ENCODE results near the gene STX16. TPM values are rescaled to one million over a fixed set of nuclear protein-coding genes. Genes with fewer than 3 reads are reported as not detected.

Gene STX16
- total and polyA plus RNA-seq, 2 donors (not counting 1 experiment from before 2014, with no cell fraction given), result 110 to 117 TPM

DNA sequence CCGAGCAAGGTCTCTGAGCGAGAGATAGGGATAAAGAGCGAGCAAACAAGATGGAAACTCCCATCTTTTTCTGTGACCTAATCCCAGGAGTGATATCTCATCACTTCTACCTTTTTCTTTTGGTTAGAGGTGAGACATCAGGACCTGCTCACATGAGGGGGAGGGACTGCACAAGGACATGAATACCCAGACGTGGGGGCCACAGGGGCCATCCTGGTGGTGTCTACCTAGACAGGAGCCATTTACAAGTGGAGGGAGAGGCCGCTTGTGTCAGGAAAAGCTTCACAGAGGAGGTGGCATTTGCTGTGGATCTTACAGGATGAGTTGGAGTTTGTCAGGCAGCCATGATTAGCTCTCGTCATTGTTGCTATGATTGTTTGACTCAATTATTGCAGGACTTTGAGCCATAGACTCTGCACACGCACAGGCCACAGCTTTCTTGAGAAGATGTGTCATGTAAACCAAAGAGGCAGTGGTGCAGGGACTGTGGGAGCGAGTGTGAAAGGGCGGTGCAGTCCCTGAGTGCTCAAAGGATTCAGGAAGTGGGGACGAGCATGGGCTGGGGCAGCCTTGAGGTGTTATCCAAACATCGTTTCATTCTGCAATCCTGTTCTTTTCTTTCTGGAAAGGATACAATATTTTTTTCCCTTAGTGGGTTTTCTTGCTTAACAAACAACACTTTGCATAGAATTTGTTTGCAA, 49.2 kb downstream of the STX16 start:
- no peak for ATAC-seq (ENCODE audit: low read depth)
- H3K4me2 ChIP-seq (replicated peaks; ENCODE audit: low read depth, low read length, poor library complexity, severe bottlenecking), result no peak overlapping the region
- intact Hi-C loops (cut with micrococcal nuclease), result no loop called here
- TF ChIP-seq, protein P1, sequence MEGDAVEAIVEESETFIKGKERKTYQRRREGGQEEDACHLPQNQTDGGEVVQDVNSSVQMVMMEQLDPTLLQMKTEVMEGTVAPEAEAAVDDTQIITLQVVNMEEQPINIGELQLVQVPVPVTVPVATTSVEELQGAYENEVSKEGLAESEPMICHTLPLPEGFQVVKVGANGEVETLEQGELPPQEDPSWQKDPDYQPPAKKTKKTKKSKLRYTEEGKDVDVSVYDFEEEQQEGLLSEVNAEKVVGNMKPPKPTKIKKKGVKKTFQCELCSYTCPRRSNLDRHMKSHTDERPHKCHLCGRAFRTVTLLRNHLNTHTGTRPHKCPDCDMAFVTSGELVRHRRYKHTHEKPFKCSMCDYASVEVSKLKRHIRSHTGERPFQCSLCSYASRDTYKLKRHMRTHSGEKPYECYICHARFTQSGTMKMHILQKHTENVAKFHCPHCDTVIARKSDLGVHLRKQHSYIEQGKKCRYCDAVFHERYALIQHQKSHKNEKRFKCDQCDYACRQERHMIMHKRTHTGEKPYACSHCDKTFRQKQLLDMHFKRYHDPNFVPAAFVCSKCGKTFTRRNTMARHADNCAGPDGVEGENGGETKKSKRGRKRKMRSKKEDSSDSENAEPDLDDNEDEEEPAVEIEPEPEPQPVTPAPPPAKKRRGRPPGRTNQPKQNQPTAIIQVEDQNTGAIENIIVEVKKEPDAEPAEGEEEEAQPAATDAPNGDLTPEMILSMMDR (IDR thresholded peaks at IDR 0.05), result no peak
- TF ChIP-seq EZH2 (IDR thresholded peaks at IDR 0.05; ENCODE audit: borderline replicate concordance, insufficient read depth, low read depth, low read length, poor library complexity, severe bottlenecking), result no peak
- H3K4me3 ChIP-seq (ENCODE audit: control extremely low read depth in 1 of 5, extremely low read depth in 1 of 5, insufficient read depth in 1 of 5, low read depth in 2 of 5, low read length in 4 of 5), result no peak overlapping the region
- POLR2A ChIA-PET, result no interaction called here
- H3K79me2 ChIP-seq (ENCODE audit: control insufficient read depth, insufficient read depth, low read length), result no peaks in the 10 kb centered on the region
- Mint-ChIP-seq H3K4me3 (no peak overlapping the region), H3K9me3 (ENCODE audit: insufficient read depth) (no peaks in the 10 kb centered on the region), H3K4me1 (no peaks in the 10 kb centered on the region), H3K27me3 (no peaks in the 10 kb centered on the region), H3K27ac (no peak overlapping the region)
- H3K4me1 ChIP-seq (ENCODE audit: control insufficient read depth in 2 of 2, insufficient read depth in 2 of 2, low read length in 2 of 2), result no peaks in the 10 kb centered on the region
- CTCF ChIA-PET, result no interaction called here
- H3K27ac ChIP-seq (ENCODE audit: low read length in 2 of 2), result no peak overlapping the region
- H3K36me3 ChIP-seq (replicated peaks in 1 of 2; ENCODE audit: control extremely low read depth in 1 of 2, control insufficient read depth in 1 of 2, extremely low read depth in 1 of 2, insufficient read depth in 2 of 2, low read length in 1 of 2), result peaks cover 0 to 20% of the 10 kb centered on the region in 2 experiments
- no peaks in the 10 kb centered on the region for H3K27me3 ChIP-seq (replicated peaks in 1 of 4; ENCODE audit: control extremely low read depth in 1 of 4, control insufficient read depth in 3 of 4, insufficient read depth in 4 of 4, low read length in 3 of 4)
- WGBS (ENCODE audit: insufficient coverage), result 94% methylated on average over 6 of the region's 11 CpGs
- no peak overlapping the region for H3K9ac ChIP-seq (ENCODE audit: low read length)
- no peaks in the 10 kb centered on the region for H4K20me1 ChIP-seq (ENCODE audit: control insufficient read depth, insufficient read depth, low read length, poor library complexity, severe bottlenecking)
- no peak for DNase-seq
- H2AFZ ChIP-seq (ENCODE audit: insufficient read depth, low read depth, low read length, poor library complexity, severe bottlenecking), result no peak overlapping the region
- H3K9me3 ChIP-seq (ENCODE audit: control extremely low read depth in 1 of 3, control insufficient read depth in 2 of 3, insufficient read depth in 1 of 3, low read length in 2 of 3), result no peaks in the 10 kb centered on the region

DNA sequence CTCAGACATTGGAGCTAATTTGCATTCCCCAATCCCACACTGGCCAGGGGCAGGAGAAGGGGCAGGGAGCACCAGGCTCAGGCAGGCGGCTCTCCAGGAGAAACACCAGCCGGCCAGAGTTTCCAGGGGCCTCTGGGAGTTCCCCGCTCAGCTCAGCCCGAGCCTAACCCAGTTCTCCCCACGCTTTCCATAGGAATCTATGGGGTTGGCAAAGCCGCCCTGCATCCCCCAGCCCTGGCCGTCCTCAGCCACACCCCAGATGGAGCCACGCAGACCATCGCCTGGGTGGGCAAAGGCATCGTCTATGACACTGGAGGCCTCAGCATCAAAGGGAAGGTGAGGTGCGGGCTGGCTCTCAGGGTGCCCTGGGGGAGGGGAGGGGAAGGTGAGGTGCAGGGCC, 49.7 kb downstream of the STX16 start:
- H4K20me1 ChIP-seq (ENCODE audit: control insufficient read depth, insufficient read depth, low read length, poor library complexity, severe bottlenecking), result no peaks in the 10 kb centered on the region
- 100% methylated on average over 8 of the region's 11 CpGs for WGBS (ENCODE audit: insufficient coverage)
- intact Hi-C loops (cut with micrococcal nuclease), result no loop called here
- Mint-ChIP-seq H3K9me3 (ENCODE audit: insufficient read depth) (no peaks in the 10 kb centered on the region), H3K27ac (no peak overlapping the region), H3K27me3 (no peaks in the 10 kb centered on the region), H3K4me3 (no peak overlapping the region), H3K4me1 (no peaks in the 10 kb centered on the region)
- H3K27ac ChIP-seq (ENCODE audit: low read length in 2 of 2), result no peak overlapping the region
- peaks cover 0 to 20% of the 10 kb centered on the region in 2 experiments for H3K36me3 ChIP-seq (replicated peaks in 1 of 2; ENCODE audit: control extremely low read depth in 1 of 2, control insufficient read depth in 1 of 2, extremely low read depth in 1 of 2, insufficient read depth in 2 of 2, low read length in 1 of 2)
- TF ChIP-seq, protein P1 (IDR thresholded peaks at IDR 0.05), result no peak
- TF ChIP-seq EZH2 (IDR thresholded peaks at IDR 0.05; ENCODE audit: borderline replicate concordance, insufficient read depth, low read depth, low read length, poor library complexity, severe bottlenecking), result no peak
- no peaks in the 10 kb centered on the region for H3K9me3 ChIP-seq (ENCODE audit: control extremely low read depth in 1 of 3, control insufficient read depth in 2 of 3, insufficient read depth in 1 of 3, low read length in 2 of 3)
- ChIA-PET CTCF (no interaction called here), POLR2A (no interaction called here)
- DNase-seq (no peak), ATAC-seq (ENCODE audit: low read depth) (no peak)
- no peaks in the 10 kb centered on the region for H3K79me2 ChIP-seq (ENCODE audit: control insufficient read depth, insufficient read depth, low read length)
- no peak overlapping the region for H3K4me3 ChIP-seq (ENCODE audit: control extremely low read depth in 1 of 5, extremely low read depth in 1 of 5, insufficient read depth in 1 of 5, low read depth in 2 of 5, low read length in 4 of 5)
- H3K4me2 ChIP-seq (replicated peaks; ENCODE audit: low read depth, low read length, poor library complexity, severe bottlenecking), result no peak overlapping the region
- H3K27me3 ChIP-seq (replicated peaks in 1 of 4; ENCODE audit: control extremely low read depth in 1 of 4, control insufficient read depth in 3 of 4, insufficient read depth in 4 of 4, low read length in 3 of 4), result no peaks in the 10 kb centered on the region
- H3K9ac ChIP-seq (ENCODE audit: low read length), result no peak overlapping the region
- no peak overlapping the region for H2AFZ ChIP-seq (ENCODE audit: insufficient read depth, low read depth, low read length, poor library complexity, severe bottlenecking)
- H3K4me1 ChIP-seq (ENCODE audit: control insufficient read depth in 2 of 2, insufficient read depth in 2 of 2, low read length in 2 of 2), result no peaks in the 10 kb centered on the region

All from B cell (primary cell).